Adrenal gland (tissue), 5 donors: ENCODE measurements around the gene CDKN1A.

ENCODE experiments used
- POLR2A ChIP-seq, 2 donors: fragments of 450-650 bp; IDR thresholded peaks; one replicate each; pipeline ENCODE4 v1.6.1; 2017; ENCODE audit warnings: antibody characterized with exemption in 2 of 2, mild to moderate bottlenecking in 2 of 2, moderate library complexity in 1 of 2
- TF ChIP-seq, protein P1 (sequence below), 6 experiments: fragments of 450-650 bp in 4 of 6; fragments of 200-600 bp in 2 of 6; sonication (generic) in 1 of 6; IDR thresholded peaks; 1 replicate in 5 of 6; 2 replicates in 1 of 6; pipeline versions ENCODE4 v1.5.1 to v1.8.0; 2016 to 2021; ENCODE audit warnings: antibody characterized with exemption in 6 of 6, mild to moderate bottlenecking in 2 of 6, moderate library complexity in 1 of 6
- donor health status: DM: no; HTN: no; CAD: no.

GRCh38 chr6:36733300-36733699, 54.8 kb downstream of the CDKN1A start:
- TF ChIP-seq, protein P1, sequence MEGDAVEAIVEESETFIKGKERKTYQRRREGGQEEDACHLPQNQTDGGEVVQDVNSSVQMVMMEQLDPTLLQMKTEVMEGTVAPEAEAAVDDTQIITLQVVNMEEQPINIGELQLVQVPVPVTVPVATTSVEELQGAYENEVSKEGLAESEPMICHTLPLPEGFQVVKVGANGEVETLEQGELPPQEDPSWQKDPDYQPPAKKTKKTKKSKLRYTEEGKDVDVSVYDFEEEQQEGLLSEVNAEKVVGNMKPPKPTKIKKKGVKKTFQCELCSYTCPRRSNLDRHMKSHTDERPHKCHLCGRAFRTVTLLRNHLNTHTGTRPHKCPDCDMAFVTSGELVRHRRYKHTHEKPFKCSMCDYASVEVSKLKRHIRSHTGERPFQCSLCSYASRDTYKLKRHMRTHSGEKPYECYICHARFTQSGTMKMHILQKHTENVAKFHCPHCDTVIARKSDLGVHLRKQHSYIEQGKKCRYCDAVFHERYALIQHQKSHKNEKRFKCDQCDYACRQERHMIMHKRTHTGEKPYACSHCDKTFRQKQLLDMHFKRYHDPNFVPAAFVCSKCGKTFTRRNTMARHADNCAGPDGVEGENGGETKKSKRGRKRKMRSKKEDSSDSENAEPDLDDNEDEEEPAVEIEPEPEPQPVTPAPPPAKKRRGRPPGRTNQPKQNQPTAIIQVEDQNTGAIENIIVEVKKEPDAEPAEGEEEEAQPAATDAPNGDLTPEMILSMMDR (IDR thresholded peaks at IDR 0.05) = no peak
- TF ChIP-seq POLR2A (IDR thresholded peaks at IDR 0.05) = no peak
